Measurements from ENCODE around the gene CLDN9.

The CLDN9 gene

GRCh38 chr16:2969545-2970521 lies 42.9 kb upstream of the CLDN9 start:
- H3K4me3 ChIP-seq (ENCODE audit: low read depth, low read length), result peak overlapping the region; percentile 72
- H3K9ac ChIP-seq (ENCODE audit: low read depth, low read length), result peak overlapping the region; percentile 60
- peaks cover 4% of the 10 kb centered on the region for H3K27me3 ChIP-seq (ENCODE audit: control insufficient read depth, insufficient read depth, low read length)
- peaks cover 33% of the 10 kb centered on the region for H3K36me3 ChIP-seq (ENCODE audit: control insufficient read depth, insufficient read depth, low read length)
- no peaks in the 10 kb centered on the region for H3K9me3 ChIP-seq (ENCODE audit: control insufficient read depth, insufficient read depth, low read length)
- H3K4me1 ChIP-seq (ENCODE audit: control insufficient read depth, insufficient read depth, low read length), result peaks cover 5% of the 10 kb centered on the region

GRCh38 chr16:2970563-2970962 lies 42.2 kb upstream of the CLDN9 start:
- Histone ChIP-seq H3K4me3 (ENCODE audit: low read depth, low read length) (peak overlapping the region; percentile 72), H3K36me3 (ENCODE audit: control insufficient read depth, insufficient read depth, low read length) (peaks cover 40% of the 10 kb centered on the region), H3K9ac (ENCODE audit: low read depth, low read length) (peak overlapping the region; percentile 37)

GRCh38 chr16:2971134-2971984 lies 41.4 kb upstream of the CLDN9 start:
- Histone ChIP-seq H3K4me3 (ENCODE audit: low read depth, low read length) (peak overlapping the region; percentile 72), H3K27me3 (ENCODE audit: control insufficient read depth, insufficient read depth, low read length) (peaks cover 4% of the 10 kb centered on the region), H3K4me1 (ENCODE audit: control insufficient read depth, insufficient read depth, low read length) (peaks cover 5% of the 10 kb centered on the region), H3K36me3 (ENCODE audit: control insufficient read depth, insufficient read depth, low read length) (peaks cover 46% of the 10 kb centered on the region), H3K9ac (ENCODE audit: low read depth, low read length) (no peak overlapping the region), H3K9me3 (ENCODE audit: control insufficient read depth, insufficient read depth, low read length) (no peaks in the 10 kb centered on the region)

More at GRCh38 chr16:2970563-2970962, 42.2 kb upstream of the CLDN9 start:
- Histone ChIP-seq H3K4me1 (ENCODE audit: control insufficient read depth, insufficient read depth, low read length) (peaks cover 5% of the 10 kb centered on the region), H3K27me3 (ENCODE audit: control insufficient read depth, insufficient read depth, low read length) (peaks cover 4% of the 10 kb centered on the region), H3K9me3 (ENCODE audit: control insufficient read depth, insufficient read depth, low read length) (no peaks in the 10 kb centered on the region)

GRCh38 chr16:2971985-2972784 lies 40.5 kb upstream of the CLDN9 start:
- H3K36me3 ChIP-seq (ENCODE audit: control insufficient read depth, insufficient read depth, low read length), result peaks cover 54% of the 10 kb centered on the region
- H3K27me3 ChIP-seq (ENCODE audit: control insufficient read depth, insufficient read depth, low read length), result peaks cover 4% of the 10 kb centered on the region
- no peak overlapping the region for H3K9ac ChIP-seq (ENCODE audit: low read depth, low read length)
- H3K4me3 ChIP-seq (ENCODE audit: low read depth, low read length), result no peak overlapping the region
- peaks cover 5% of the 10 kb centered on the region for H3K4me1 ChIP-seq (ENCODE audit: control insufficient read depth, insufficient read depth, low read length)
- H3K9me3 ChIP-seq (ENCODE audit: control insufficient read depth, insufficient read depth, low read length), result no peaks in the 10 kb centered on the region

GRCh38 chr16:2973093-2973492 lies 39.6 kb upstream of the CLDN9 start:
- Histone ChIP-seq H3K36me3 (ENCODE audit: control insufficient read depth, insufficient read depth, low read length) (peaks cover 60% of the 10 kb centered on the region), H3K4me3 (ENCODE audit: low read depth, low read length) (no peak overlapping the region), H3K27me3 (ENCODE audit: control insufficient read depth, insufficient read depth, low read length) (no peaks in the 10 kb centered on the region), H3K9ac (ENCODE audit: low read depth, low read length) (no peak overlapping the region), H3K4me1 (ENCODE audit: control insufficient read depth, insufficient read depth, low read length) (peaks cover 4% of the 10 kb centered on the region), H3K9me3 (ENCODE audit: control insufficient read depth, insufficient read depth, low read length) (no peaks in the 10 kb centered on the region)

GRCh38 chr16:2973605-2974318 lies 39.0 kb upstream of the CLDN9 start:
- H3K36me3 ChIP-seq (ENCODE audit: control insufficient read depth, insufficient read depth, low read length), result peaks cover 63% of the 10 kb centered on the region
- peaks cover 3% of the 10 kb centered on the region for H3K4me1 ChIP-seq (ENCODE audit: control insufficient read depth, insufficient read depth, low read length)
- no peaks in the 10 kb centered on the region for H3K9me3 ChIP-seq (ENCODE audit: control insufficient read depth, insufficient read depth, low read length)
- no peaks in the 10 kb centered on the region for H3K27me3 ChIP-seq (ENCODE audit: control insufficient read depth, insufficient read depth, low read length)
- H3K4me3 ChIP-seq (ENCODE audit: low read depth, low read length), result no peak overlapping the region
- H3K9ac ChIP-seq (ENCODE audit: low read depth, low read length), result no peak overlapping the region

GRCh38 chr16:2974319-2975056 lies 38.2 kb upstream of the CLDN9 start:
- no peak overlapping the region for H3K4me3 ChIP-seq (ENCODE audit: low read depth, low read length)
- H3K9me3 ChIP-seq (ENCODE audit: control insufficient read depth, insufficient read depth, low read length), result no peaks in the 10 kb centered on the region
- peaks cover 65% of the 10 kb centered on the region for H3K36me3 ChIP-seq (ENCODE audit: control insufficient read depth, insufficient read depth, low read length)
- H3K27me3 ChIP-seq (ENCODE audit: control insufficient read depth, insufficient read depth, low read length), result no peaks in the 10 kb centered on the region
- H3K4me1 ChIP-seq (ENCODE audit: control insufficient read depth, insufficient read depth, low read length), result peaks cover 3% of the 10 kb centered on the region
- no peak overlapping the region for H3K9ac ChIP-seq (ENCODE audit: low read depth, low read length)

- Histone ChIP-seq H3K36me3 (ENCODE audit: control insufficient read depth, insufficient read depth, low read length) (peaks cover 66% of the 10 kb centered on the region), H3K27me3 (ENCODE audit: control insufficient read depth, insufficient read depth, low read length) (no peaks in the 10 kb centered on the region), H3K4me1 (ENCODE audit: control insufficient read depth, insufficient read depth, low read length) (peaks cover 3% of the 10 kb centered on the region), H3K9ac (ENCODE audit: low read depth, low read length) (no peak overlapping the region), H3K4me3 (ENCODE audit: low read depth, low read length) (no peak overlapping the region), H3K9me3 (ENCODE audit: control insufficient read depth, insufficient read depth, low read length) (no peaks in the 10 kb centered on the region)
These were observed 37.4 kb upstream of the CLDN9 start for GRCh38 chr16:2975161-2975795.

- no peak overlapping the region for H3K9ac ChIP-seq (ENCODE audit: low read depth, low read length)
- peaks cover 65% of the 10 kb centered on the region for H3K36me3 ChIP-seq (ENCODE audit: control insufficient read depth, insufficient read depth, low read length)
These were observed 36.5 kb upstream of the CLDN9 start for GRCh38 chr16:2976201-2976600.

GRCh38 chr16:2976673-2977072 lies 36.0 kb upstream of the CLDN9 start:
- Histone ChIP-seq H3K4me1 (ENCODE audit: control insufficient read depth, insufficient read depth, low read length) (peaks cover 2% of the 10 kb centered on the region), H3K36me3 (ENCODE audit: control insufficient read depth, insufficient read depth, low read length) (peaks cover 62% of the 10 kb centered on the region), H3K9ac (ENCODE audit: low read depth, low read length) (no peak overlapping the region), H3K9me3 (ENCODE audit: control insufficient read depth, insufficient read depth, low read length) (no peaks in the 10 kb centered on the region), H3K27me3 (ENCODE audit: control insufficient read depth, insufficient read depth, low read length) (no peaks in the 10 kb centered on the region), H3K4me3 (ENCODE audit: low read depth, low read length) (no peak overlapping the region)

More at GRCh38 chr16:2976201-2976600, 36.5 kb upstream of the CLDN9 start:
- no peaks in the 10 kb centered on the region for H3K27me3 ChIP-seq (ENCODE audit: control insufficient read depth, insufficient read depth, low read length)
- no peak overlapping the region for H3K4me3 ChIP-seq (ENCODE audit: low read depth, low read length)
- H3K9me3 ChIP-seq (ENCODE audit: control insufficient read depth, insufficient read depth, low read length), result no peaks in the 10 kb centered on the region
- no peaks in the 10 kb centered on the region for H3K4me1 ChIP-seq (ENCODE audit: control insufficient read depth, insufficient read depth, low read length)
